Small intestine (tissue), 7 donors: ENCODE data around the gene CACNA2D4. TPM values are rescaled to one million over a fixed set of nuclear protein-coding genes. Genes with fewer than 3 reads are reported as not detected.

Experiments used
- DNase-seq, 2 donors: peaks; one replicate each; pipeline versions ENCODE4 v3.0.0 to v3.0.0-alpha.2; 2013
- FAIRE-seq: peaks from 2 replicates; lab custom pipeline; 2012; peaks lifted over from hg19 to GRCh38; lab: Jason Lieb, UNC
- H3K27ac ChIP-seq, 3 donors: one replicate each; pipeline ENCODE4 v1.5.1; 2013; ENCODE audit warnings: low read length in 2 of 3, mild to moderate bottlenecking in 2 of 3, control low read depth in 1 of 3, inconsistent platforms in 1 of 3, low read depth in 1 of 3, moderate library complexity in 1 of 3
- H3K27me3 ChIP-seq, 3 donors: one replicate each; pipeline ENCODE4 v1.6.1; 2013; ENCODE audit warnings: low read length in 3 of 3, inconsistent platforms in 1 of 3; ENCODE audit not compliant: control insufficient read depth in 3 of 3, insufficient read depth in 3 of 3
- H3K36me3 ChIP-seq, 3 donors: one replicate each; pipeline ENCODE4 v1.6.1; 2013; ENCODE audit warnings: low read length in 3 of 3, inconsistent platforms in 1 of 3, low read depth in 1 of 3, mild to moderate bottlenecking in 1 of 3, moderate library complexity in 1 of 3; ENCODE audit not compliant: control insufficient read depth in 3 of 3, insufficient read depth in 2 of 3
- H3K4me1 ChIP-seq, 3 donors: one replicate each; pipeline ENCODE4 v1.6.1; 2013; ENCODE audit warnings: low read length in 2 of 3, inconsistent platforms in 1 of 3, low read depth in 1 of 3, mild to moderate bottlenecking in 1 of 3, moderate library complexity in 1 of 3; ENCODE audit not compliant: control insufficient read depth in 3 of 3, insufficient read depth in 2 of 3
- H3K4me3 ChIP-seq, 3 donors: one replicate each; pipeline ENCODE4 v1.5.1; 2013; ENCODE audit warnings: low read length in 3 of 3, control low read depth in 1 of 3, inconsistent platforms in 1 of 3, low read depth in 1 of 3, mild to moderate bottlenecking in 1 of 3, moderate library complexity in 1 of 3
- H3K9me3 ChIP-seq, 2 donors: one replicate each; pipeline ENCODE4 v1.6.1; 2013; ENCODE audit warnings: low read depth in 1 of 2, low read length in 1 of 2; ENCODE audit not compliant: control insufficient read depth in 2 of 2, insufficient read depth in 1 of 2
- WGBS, 3 donors: extraction: QIAGEN DNeasy Blood & Tissue Kit; methylation state at CpG; one replicate each; pipeline ENCODE4 v1.1.7; 2013; 5-methylcytosine and 5-hydroxymethylcytosine counted together
- polyA plus RNA-seq, 4 donors: library from polyadenylated mRNA; stranded (reverse) in 3 of 4; unstranded in 1 of 4; fragments of 200-250 nt in 3 of 4; fragments of 120-200 nt in 1 of 4; gene quantifications; one replicate each; pipeline versions ENCODE4 v1.2.1 to v1.2.3, GENCODE V29; 2013
- donor health status: healthy with polysubstance abuse.
- donor health status: control.
- donor health status: control.
- donor health status: Bipolar disorder and iron deficiency.
- donor health status: healthy.

The CACNA2D4 gene
- polyA plus RNA-seq, 4 donors = 5.5 to 10.8 (median 9.1) TPM

- Histone ChIP-seq H3K4me1 (no peaks in the 10 kb centered on the region), H3K9me3 (no peaks in the 10 kb centered on the region), H3K4me3 (no peak overlapping the region), H3K27ac (no peak overlapping the region), H3K27me3 (peaks cover 0 to 5% (median 0%) of the 10 kb centered on the region in 3 donors), H3K36me3 (no peaks in the 10 kb centered on the region)
- no peak for DNase-seq
- no peak for FAIRE-seq
- 64 to 68% (median 65%) methylated on average over 16 to 18 of the region's 18 CpGs for WGBS, 3 donors
Observed at GRCh38 chr12:1842183-1842904, 76.1 kb downstream of the CACNA2D4 start.

- FAIRE-seq = no peak
- no peak for DNase-seq
Observed at GRCh38 chr12:1841586-1842182, 76.8 kb downstream of the CACNA2D4 start.

GRCh38 chr12:1840981-1841425 lies 77.4 kb downstream of the CACNA2D4 start:
- Histone ChIP-seq H3K36me3 (no peaks in the 10 kb centered on the region), H3K9me3 (no peaks in the 10 kb centered on the region), H3K27ac (no peak overlapping the region), H3K27me3 (peaks cover 0 to 5% (median 0%) of the 10 kb centered on the region in 3 donors), H3K4me3 (no peak overlapping the region), H3K4me1 (no peaks in the 10 kb centered on the region)
- FAIRE-seq (no peak), DNase-seq (no peak)
- WGBS, 3 donors = 88 to 91% (median 90%) methylated on average over 16 of the region's 16 CpGs

More at GRCh38 chr12:1841586-1842182, 76.8 kb downstream of the CACNA2D4 start:
- 78 to 85% (median 79%) methylated on average over 13 of the region's 13 CpGs for WGBS, 3 donors
- no peaks in the 10 kb centered on the region for H3K9me3 ChIP-seq
- peaks cover 0 to 5% (median 0%) of the 10 kb centered on the region in 3 donors for H3K27me3 ChIP-seq
- H3K36me3 ChIP-seq = no peaks in the 10 kb centered on the region
- no peak overlapping the region for H3K4me3 ChIP-seq
- no peaks in the 10 kb centered on the region for H3K4me1 ChIP-seq
- no peak overlapping the region for H3K27ac ChIP-seq

GRCh38 chr12:1839956-1840951 lies 78.2 kb downstream of the CACNA2D4 start:
- Histone ChIP-seq H3K9me3 (no peaks in the 10 kb centered on the region), H3K27ac (no peak overlapping the region), H3K27me3 (peaks cover 0 to 5% (median 0%) of the 10 kb centered on the region in 3 donors), H3K4me1 (no peaks in the 10 kb centered on the region), H3K4me3 (no peak overlapping the region), H3K36me3 (no peaks in the 10 kb centered on the region)
- FAIRE-seq = no peak
- DNase-seq = no peak
- WGBS, 3 donors = 58 to 66% (median 66%) methylated on average over 21 to 24 of the region's 24 CpGs

- Histone ChIP-seq H3K27me3 (peaks cover 0 to 5% (median 0%) of the 10 kb centered on the region in 3 donors), H3K4me1 (no peaks in the 10 kb centered on the region), H3K9me3 (no peaks in the 10 kb centered on the region), H3K36me3 (no peaks in the 10 kb centered on the region), H3K27ac (no peak overlapping the region), H3K4me3 (no peak overlapping the region)
- DNase-seq (no peak), FAIRE-seq (no peak)
- 90 to 93% (median 92%) methylated on average over 10 of the region's 10 CpGs for WGBS, 3 donors
Observed at GRCh38 chr12:1839464-1839863, 79.0 kb downstream of the CACNA2D4 start.

- Histone ChIP-seq H3K9me3 (no peaks in the 10 kb centered on the region), H3K4me3 (no peak overlapping the region), H3K27ac (no peak overlapping the region), H3K27me3 (peaks cover 0 to 3% (median 0%) of the 10 kb centered on the region in 3 donors), H3K36me3 (no peaks in the 10 kb centered on the region), H3K4me1 (no peaks in the 10 kb centered on the region)
- DNase-seq = no peak
- 86 to 89% (median 86%) methylated on average over 15 of the region's 15 CpGs for WGBS, 3 donors
- FAIRE-seq = no peak
Observed at GRCh38 chr12:1838994-1839365, 79.5 kb downstream of the CACNA2D4 start.

GRCh38 chr12:1838205-1838993 lies 80.1 kb downstream of the CACNA2D4 start:
- no peaks in the 10 kb centered on the region for H3K9me3 ChIP-seq
- FAIRE-seq (no peak), DNase-seq (no peak)
- no peaks in the 10 kb centered on the region for H3K4me1 ChIP-seq
- no peak overlapping the region for H3K4me3 ChIP-seq
- H3K36me3 ChIP-seq = no peaks in the 10 kb centered on the region
- WGBS, 3 donors = 82 to 85% (median 84%) methylated on average over 26 of the region's 26 CpGs
- peaks cover 0 to 5% (median 2%) of the 10 kb centered on the region in 3 donors for H3K27me3 ChIP-seq
- H3K27ac ChIP-seq = no peak overlapping the region
